ENCODE data around the gene CLDN22.

The CLDN22 gene

DNA sequence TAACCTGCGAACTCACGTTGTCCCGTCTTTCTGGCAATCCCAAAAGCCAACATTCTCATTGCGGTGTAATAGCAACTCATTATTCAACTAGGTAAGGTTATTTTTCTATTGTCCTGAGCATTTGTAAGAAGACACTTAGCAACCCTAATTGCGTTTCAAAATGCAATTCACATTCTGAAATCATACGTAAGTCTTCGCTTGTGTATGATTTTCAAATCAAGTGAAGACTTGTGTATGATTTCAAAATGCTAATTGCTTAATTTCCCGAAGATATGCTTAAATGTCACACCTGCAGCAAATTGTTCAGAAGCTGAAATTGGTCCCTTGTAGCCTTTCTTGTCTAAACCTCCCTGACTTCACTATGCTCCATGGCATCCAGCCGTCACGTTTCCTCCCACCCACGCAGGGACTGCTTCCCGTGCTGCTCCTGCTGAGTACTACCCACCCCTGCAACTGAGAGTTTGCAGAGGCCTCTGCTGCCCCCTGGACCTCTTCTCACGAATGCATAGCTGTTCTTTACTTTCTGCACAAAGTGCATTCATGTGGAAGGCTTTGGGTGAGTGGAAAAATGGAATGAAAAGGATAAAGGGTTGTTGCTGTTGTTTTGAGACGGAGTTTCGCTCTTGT is 43.0 kb upstream of the CLDN22 start:
- Histone ChIP-seq H3K4me2 (no peak overlapping the region), H4K20me1 (ENCODE audit: insufficient read depth) (no peaks in the 10 kb centered on the region), H2AFZ (ENCODE audit: low read depth) (no peak overlapping the region), H3K27ac (no peak overlapping the region), H3K36me3 (ENCODE audit: insufficient read depth) (no peaks in the 10 kb centered on the region), H3K27me3 (ENCODE audit: insufficient read depth, low read depth) (no peaks in the 10 kb centered on the region), H3K79me2 (ENCODE audit: insufficient read depth, low read depth) (no peaks in the 10 kb centered on the region), H3K4me3 (IDR thresholded peaks at IDR 0.05; ENCODE audit: insufficient read depth, low read depth, low read length) (no peak overlapping the region), H3K9ac (no peak overlapping the region), H3K4me1 (ENCODE audit: low read depth, poor library complexity, severe bottlenecking) (no peaks in the 10 kb centered on the region)
- TF ChIP-seq, protein P1, sequence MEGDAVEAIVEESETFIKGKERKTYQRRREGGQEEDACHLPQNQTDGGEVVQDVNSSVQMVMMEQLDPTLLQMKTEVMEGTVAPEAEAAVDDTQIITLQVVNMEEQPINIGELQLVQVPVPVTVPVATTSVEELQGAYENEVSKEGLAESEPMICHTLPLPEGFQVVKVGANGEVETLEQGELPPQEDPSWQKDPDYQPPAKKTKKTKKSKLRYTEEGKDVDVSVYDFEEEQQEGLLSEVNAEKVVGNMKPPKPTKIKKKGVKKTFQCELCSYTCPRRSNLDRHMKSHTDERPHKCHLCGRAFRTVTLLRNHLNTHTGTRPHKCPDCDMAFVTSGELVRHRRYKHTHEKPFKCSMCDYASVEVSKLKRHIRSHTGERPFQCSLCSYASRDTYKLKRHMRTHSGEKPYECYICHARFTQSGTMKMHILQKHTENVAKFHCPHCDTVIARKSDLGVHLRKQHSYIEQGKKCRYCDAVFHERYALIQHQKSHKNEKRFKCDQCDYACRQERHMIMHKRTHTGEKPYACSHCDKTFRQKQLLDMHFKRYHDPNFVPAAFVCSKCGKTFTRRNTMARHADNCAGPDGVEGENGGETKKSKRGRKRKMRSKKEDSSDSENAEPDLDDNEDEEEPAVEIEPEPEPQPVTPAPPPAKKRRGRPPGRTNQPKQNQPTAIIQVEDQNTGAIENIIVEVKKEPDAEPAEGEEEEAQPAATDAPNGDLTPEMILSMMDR (conservative IDR thresholded peaks at IDR 0.05; ENCODE audit: low read depth, low read length) = no peak

DNA sequence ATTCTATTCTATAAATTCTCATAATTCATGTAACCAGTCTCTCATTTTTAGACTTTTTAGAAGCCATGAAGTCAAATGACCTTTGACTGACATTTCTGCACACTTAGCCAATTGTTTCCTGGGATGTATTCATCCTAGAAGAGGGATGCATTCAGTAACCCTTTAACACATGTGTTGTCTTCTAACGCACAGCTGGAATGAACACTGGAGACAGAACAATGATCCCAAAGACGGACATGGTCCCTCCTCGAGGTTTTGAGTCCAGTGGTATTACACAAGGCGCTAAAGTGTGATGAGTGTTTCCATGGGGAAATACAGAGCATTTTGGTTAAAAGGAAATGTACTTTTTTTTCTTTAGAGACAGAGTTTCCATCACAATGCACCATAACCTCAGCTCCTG is 42.0 kb upstream of the CLDN22 start:
- TF ChIP-seq, protein P1 (conservative IDR thresholded peaks at IDR 0.05; ENCODE audit: low read depth, low read length) = no peak

DNA sequence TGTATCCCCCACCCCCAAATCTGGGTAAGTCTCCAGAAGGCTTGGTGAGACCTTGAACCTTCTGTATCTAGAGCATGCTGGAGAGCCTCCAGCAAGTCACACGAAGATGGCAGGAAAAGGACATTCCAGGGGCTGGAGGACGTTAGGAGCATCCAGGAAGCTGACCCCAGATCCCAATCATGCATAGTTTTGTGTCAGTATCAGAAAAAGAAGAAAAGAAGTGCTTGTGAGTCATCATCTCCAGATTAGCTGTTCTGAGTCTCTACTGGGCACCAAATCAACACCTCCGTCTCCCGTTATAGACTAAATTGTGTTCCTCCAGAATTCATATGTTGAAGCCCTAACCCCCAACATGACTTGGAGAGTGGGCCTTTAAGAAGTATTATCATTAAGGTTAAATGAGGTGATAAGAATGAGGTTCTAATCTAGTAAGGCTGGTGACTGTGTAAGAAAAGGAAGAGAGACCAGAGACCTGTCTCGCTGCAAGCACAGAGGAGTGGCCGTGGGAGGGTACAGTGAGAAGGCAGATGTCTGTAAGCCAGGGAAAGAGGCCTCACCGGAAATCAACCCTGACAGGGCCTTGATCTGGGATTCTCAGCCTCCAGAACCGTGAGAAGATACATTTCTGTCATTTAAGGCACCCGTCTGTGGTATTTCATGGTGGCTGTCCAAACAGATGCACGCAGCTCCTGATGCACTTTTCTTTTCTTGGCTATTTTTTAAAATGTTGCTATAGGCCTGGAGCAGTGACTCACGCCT is 40.3 kb upstream of the CLDN22 start:
- Histone ChIP-seq H2AFZ (ENCODE audit: low read depth) (no peak overlapping the region), H3K4me1 (ENCODE audit: low read depth, poor library complexity, severe bottlenecking) (no peaks in the 10 kb centered on the region), H3K27me3 (ENCODE audit: insufficient read depth, low read depth) (no peaks in the 10 kb centered on the region), H3K4me2 (no peak overlapping the region), H3K79me2 (ENCODE audit: insufficient read depth, low read depth) (no peaks in the 10 kb centered on the region), H3K4me3 (IDR thresholded peaks at IDR 0.05; ENCODE audit: insufficient read depth, low read depth, low read length) (no peak overlapping the region), H3K27ac (no peak overlapping the region), H4K20me1 (ENCODE audit: insufficient read depth) (no peaks in the 10 kb centered on the region), H3K36me3 (ENCODE audit: insufficient read depth) (no peaks in the 10 kb centered on the region), H3K9ac (no peak overlapping the region)
- TF ChIP-seq, protein P1 (conservative IDR thresholded peaks at IDR 0.05; ENCODE audit: low read depth, low read length) = no peak

More for the DNA sequence above, 42.0 kb upstream of the CLDN22 start:
- no peaks in the 10 kb centered on the region for H3K36me3 ChIP-seq (ENCODE audit: insufficient read depth)
- H3K27ac ChIP-seq = no peak overlapping the region
- H3K79me2 ChIP-seq (ENCODE audit: insufficient read depth, low read depth) = no peaks in the 10 kb centered on the region
- no peak overlapping the region for H2AFZ ChIP-seq (ENCODE audit: low read depth)
- no peaks in the 10 kb centered on the region for H3K27me3 ChIP-seq (ENCODE audit: insufficient read depth, low read depth)
- H3K9ac ChIP-seq = no peak overlapping the region
- no peak overlapping the region for H3K4me2 ChIP-seq
- H4K20me1 ChIP-seq (ENCODE audit: insufficient read depth) = no peaks in the 10 kb centered on the region
- no peak overlapping the region for H3K4me3 ChIP-seq (IDR thresholded peaks at IDR 0.05; ENCODE audit: insufficient read depth, low read depth, low read length)
- H3K4me1 ChIP-seq (ENCODE audit: low read depth, poor library complexity, severe bottlenecking) = no peaks in the 10 kb centered on the region

DNA sequence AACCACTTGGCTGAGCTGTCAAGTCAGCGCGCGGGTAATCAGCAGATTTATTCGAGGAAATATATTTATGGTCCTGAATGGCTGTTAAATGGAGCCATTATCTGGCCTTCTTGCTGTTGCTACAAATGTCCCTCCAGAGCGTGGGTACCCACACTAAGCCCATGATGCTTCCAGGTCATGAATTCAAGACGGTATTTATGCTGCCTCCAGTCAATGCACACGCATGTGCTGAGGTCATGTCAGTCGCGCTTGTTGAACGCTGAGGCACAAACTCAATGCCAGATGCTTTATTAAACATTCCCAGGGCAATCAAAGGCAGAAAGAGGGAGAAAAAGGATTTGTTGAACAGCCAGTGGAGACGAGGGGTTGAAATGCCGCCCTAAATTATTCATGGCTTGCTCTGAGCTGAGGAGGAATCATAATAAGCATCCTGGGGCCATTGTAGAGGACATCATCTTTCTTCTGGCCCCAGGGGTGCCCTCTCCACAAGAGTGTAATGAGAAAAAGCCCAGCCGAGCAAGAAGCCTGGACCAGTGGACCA is 38.2 kb upstream of the CLDN22 start:
- H3K4me3 ChIP-seq (IDR thresholded peaks at IDR 0.05; ENCODE audit: insufficient read depth, low read depth, low read length) = no peak overlapping the region
- H3K4me2 ChIP-seq = no peak overlapping the region
- TF ChIP-seq, protein P1 (conservative IDR thresholded peaks at IDR 0.05; ENCODE audit: low read depth, low read length) = no peak
- H3K27me3 ChIP-seq (ENCODE audit: insufficient read depth, low read depth) = no peaks in the 10 kb centered on the region
- no peaks in the 10 kb centered on the region for H4K20me1 ChIP-seq (ENCODE audit: insufficient read depth)
- no peaks in the 10 kb centered on the region for H3K36me3 ChIP-seq (ENCODE audit: insufficient read depth)
- no peaks in the 10 kb centered on the region for H3K79me2 ChIP-seq (ENCODE audit: insufficient read depth, low read depth)
- H3K9ac ChIP-seq = no peak overlapping the region
- no peak overlapping the region for H3K27ac ChIP-seq
- no peak overlapping the region for H2AFZ ChIP-seq (ENCODE audit: low read depth)
- no peaks in the 10 kb centered on the region for H3K4me1 ChIP-seq (ENCODE audit: low read depth, poor library complexity, severe bottlenecking)

Data from KMS-11 (cell line).